Endodermal cell (in vitro differentiated cells): Measurements from ENCODE around the gene MTG1. TPM values are rescaled to one million over a fixed set of nuclear protein-coding genes. Genes with fewer than 3 reads are reported as not detected.

Experiments
- DNase-seq: peaks from one replicate; pipeline ENCODE4 v3.0.0-alpha.2; 2017
- H3K27ac ChIP-seq: 2 replicates; pipeline ENCODE4 v1.5.1; 2013; ENCODE audit warnings: mild to moderate bottlenecking, low read depth, low read length, moderate library complexity
- H3K27me3 ChIP-seq: 2 replicates; pipeline ENCODE4 v1.6.1; 2013; ENCODE audit warnings: mild to moderate bottlenecking, low read length, moderate library complexity; ENCODE audit not compliant: insufficient read depth, control insufficient read depth, poor library complexity, severe bottlenecking
- H3K36me3 ChIP-seq: 2 replicates; pipeline ENCODE4 v1.7.0; 2013; ENCODE audit warnings: mild to moderate bottlenecking, low read length, moderate library complexity; ENCODE audit not compliant: control insufficient read depth, insufficient read depth
- H3K4me1 ChIP-seq: one replicate; pipeline ENCODE4 v1.7.0; 2013; ENCODE audit warnings: low read length; ENCODE audit not compliant: control insufficient read depth, insufficient read depth
- H3K4me3 ChIP-seq: 2 replicates; pipeline ENCODE4 v1.5.1; 2013; ENCODE audit warnings: mild to moderate bottlenecking, low read length, moderate library complexity
- H3K9ac ChIP-seq: 2 replicates; pipeline ENCODE4 v1.6.1; 2013; ENCODE audit warnings: mild to moderate bottlenecking, low read length, moderate library complexity; ENCODE audit not compliant: poor library complexity, severe bottlenecking; ENCODE audit errors: extremely low read depth
- H3K9me3 ChIP-seq: 2 replicates; pipeline ENCODE4 v1.6.1; 2013; ENCODE audit warnings: mild to moderate bottlenecking, low read length, moderate library complexity; ENCODE audit not compliant: control insufficient read depth
- H3K27ac Mint-ChIP-seq: 2 replicates; pipeline ENCODE4 v1.8.0; 2020; ENCODE audit warnings: mixed read lengths
- H3K27me3 Mint-ChIP-seq: 2 replicates; pipeline ENCODE4 v1.8.0; 2021; ENCODE audit warnings: mild to moderate bottlenecking, mixed read lengths; ENCODE audit not compliant: insufficient read depth
- H3K36me3 Mint-ChIP-seq: 2 replicates; pipeline ENCODE4 v1.8.0; 2020; ENCODE audit warnings: low read depth, mixed read lengths
- H3K4me1 Mint-ChIP-seq: 2 replicates; pipeline ENCODE4 v1.8.0; 2020; ENCODE audit warnings: mixed read lengths
- H3K4me3 Mint-ChIP-seq: 2 replicates; pipeline ENCODE4 v1.8.0; 2020; ENCODE audit warnings: mild to moderate bottlenecking, moderate library complexity, mixed read lengths
- H3K9me3 Mint-ChIP-seq: 2 replicates; pipeline ENCODE4 v1.8.0; 2020; ENCODE audit warnings: mild to moderate bottlenecking, mixed read lengths
- CTCF ChIP-seq: fragments of 200-600 bp; sonication (generic); conservative IDR thresholded peaks from 2 replicates; pipeline ENCODE4 v1.5.0; 2021; ENCODE audit warnings: antibody characterized with exemption, mild to moderate bottlenecking
- WGBS, 2 experiments: methylation state at CpG; one replicate each; pipeline versions ENCODE4 v1.1.5 to v1.1.7; 2013; ENCODE audit warnings: missing lambda C conversion rate in 2 of 2, mixed read lengths in 1 of 2; ENCODE audit not compliant: insufficient coverage in 1 of 2, insufficient read length in 1 of 2; 5-methylcytosine and 5-hydroxymethylcytosine counted together
- total RNA-seq, 2 donors: library from RNA; stranded (reverse); fragmentation: NEBNext Ultra II Directional in 1 of 2; extraction: Animal tissue kit (Norgen Biotek cat#: 25700) in 1 of 2; gene quantifications; 2 replicates in 1 of 2; 3 replicates in 1 of 2; pipeline ENCODE4 v1.2.1, GENCODE V29; 2021

The MTG1 gene
- total RNA-seq, 2 donors from 2014 or later, result 71.3 to 86.0 TPM

DNA sequence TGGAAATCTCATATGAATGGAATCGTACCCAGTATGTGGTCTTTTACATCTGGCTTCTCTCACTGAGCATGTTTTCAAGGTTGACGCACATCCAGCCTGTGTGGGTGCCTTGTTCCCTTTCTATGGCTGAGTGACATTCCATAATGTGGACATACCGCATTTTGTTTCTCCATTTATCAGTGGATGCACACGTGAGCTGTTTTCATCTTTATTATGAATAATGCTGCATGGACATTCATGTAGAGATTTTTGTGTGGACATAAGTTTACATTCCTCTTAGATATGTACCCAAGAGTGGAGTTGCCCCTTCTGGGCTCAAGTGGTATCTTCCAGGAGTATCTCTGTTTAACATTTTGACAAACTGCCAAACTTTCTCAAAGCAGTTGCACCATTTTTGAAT lies 58.5 kb downstream of the MTG1 start:
- DNase-seq, result no peak
- Mint-ChIP-seq H3K9me3 (peaks cover 90% of the 10 kb centered on the region), H3K27me3 (no peaks in the 10 kb centered on the region), H3K27ac (no peak overlapping the region), H3K36me3 (no peaks in the 10 kb centered on the region), H3K4me1 (no peaks in the 10 kb centered on the region), H3K4me3 (no peak overlapping the region)
- 66 to 78% methylated on average over 3 to 4 of the region's 4 CpGs for WGBS, 2 experiments
- peaks cover 25% of the 10 kb centered on the region for H3K9me3 ChIP-seq
- H3K9ac ChIP-seq, result no peak overlapping the region
- no peak overlapping the region for H3K4me3 ChIP-seq
- TF ChIP-seq CTCF, result no peak
- H3K27me3 ChIP-seq, result no peaks in the 10 kb centered on the region
- no peaks in the 10 kb centered on the region for H3K36me3 ChIP-seq
- no peak overlapping the region for H3K27ac ChIP-seq
- no peaks in the 10 kb centered on the region for H3K4me1 ChIP-seq

GRCh38 chr10:133453516-133454203 lies 59.7 kb downstream of the MTG1 start, which contains the start of gene SCART1:
Gene SCART1 (plus strand): TSS chr10:133453945. CDS start chr10:133453998, 53 bp downstream.
- Histone ChIP-seq H3K4me3 (no peak within 1 kb of the TSS), H3K9me3 (peaks cover 13% of the 10 kb centered on the region), H3K4me1 (no peaks in the 10 kb centered on the region), H3K27ac (no peak within 1 kb of the TSS), H3K9ac (no peak within 1 kb of the TSS), H3K36me3 (no peaks in the 10 kb centered on the region), H3K27me3 (no peaks in the 10 kb centered on the region)
- Mint-ChIP-seq H3K36me3 (no peaks in the 10 kb centered on the region), H3K4me3 (no peak within 1 kb of the TSS), H3K27me3 (no peaks in the 10 kb centered on the region), H3K9me3 (peaks cover 90% of the 10 kb centered on the region), H3K4me1 (no peaks in the 10 kb centered on the region), H3K27ac (no peak within 1 kb of the TSS)
- no peak for DNase-seq
- WGBS, 2 experiments, result 73 to 75% methylated on average over 5 to 11 of the region's 11 CpGs
- TF ChIP-seq CTCF, result no peak

- no peaks in the 10 kb centered on the region for H3K36me3 Mint-ChIP-seq
- TF ChIP-seq CTCF, result no peak
- no peaks in the 10 kb centered on the region for H3K4me1 ChIP-seq
- H3K27ac Mint-ChIP-seq, result no peak overlapping the region
- 71 to 77% methylated on average over 6 to 10 of the region's 10 CpGs for WGBS, 2 experiments
- H3K9me3 ChIP-seq, result peaks cover 6% of the 10 kb centered on the region
- no peak overlapping the region for H3K27ac ChIP-seq
- H3K27me3 ChIP-seq, result no peaks in the 10 kb centered on the region
- no peaks in the 10 kb centered on the region for H3K4me1 Mint-ChIP-seq
- H3K9ac ChIP-seq, result no peak overlapping the region
- no peak overlapping the region for H3K4me3 ChIP-seq
- DNase-seq, result no peak
- H3K36me3 ChIP-seq, result no peaks in the 10 kb centered on the region
- H3K4me3 Mint-ChIP-seq, result no peak overlapping the region
- peaks cover 89% of the 10 kb centered on the region for H3K9me3 Mint-ChIP-seq
- H3K27me3 Mint-ChIP-seq, result no peaks in the 10 kb centered on the region
These were observed 60.4 kb downstream of the MTG1 start for GRCh38 chr10:133454204-133454893.
